KOPT-K1 (cell line): ENCODE data around the gene CHSY3.

ENCODE experiments used
- H3K27ac ChIP-seq: fragments of 200-600 bp; sonication (generic); 2 replicates; pipeline ENCODE4 v1.5.1; 2016; ENCODE audit warnings: antibody characterized with exemption, mild to moderate bottlenecking, low read depth, low read length; ENCODE audit not compliant: poor library complexity, severe bottlenecking
- H3K36me3 ChIP-seq: fragments of 200-600 bp; sonication (generic); 2 replicates; pipeline ENCODE4 v1.5.1; 2017; ENCODE audit warnings: antibody characterized with exemption, mild to moderate bottlenecking, low read length, moderate library complexity; ENCODE audit not compliant: insufficient read depth
- H3K9me3 ChIP-seq: fragments of 200-600 bp; sonication (generic); 2 replicates; pipeline ENCODE4 v1.5.1; 2017; ENCODE audit warnings: antibody characterized with exemption, low read length, mild to moderate bottlenecking; ENCODE audit not compliant: insufficient read depth, poor library complexity, severe bottlenecking

The CHSY3 gene

DNA sequence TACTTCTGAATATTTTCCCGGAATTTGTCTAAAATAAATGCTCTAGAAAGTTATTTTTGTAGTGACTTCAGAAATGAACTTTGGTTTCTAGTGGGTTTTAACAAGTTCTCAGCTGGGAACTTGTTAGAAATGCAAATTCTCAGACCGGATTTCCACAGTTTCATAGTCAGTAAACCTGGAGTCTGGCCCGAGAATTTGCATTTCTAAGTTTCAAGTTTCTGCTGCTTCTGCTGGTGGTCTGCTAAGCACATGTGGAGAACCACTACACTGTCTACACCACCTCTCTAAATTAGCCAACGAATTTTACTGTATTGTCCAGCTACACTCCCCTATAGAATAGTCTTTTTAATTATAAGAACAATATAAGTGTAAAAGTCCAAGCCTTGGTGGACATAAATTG lies 208.0 kb downstream of the CHSY3 start:
- Histone ChIP-seq H3K27ac (no peak overlapping the region), H3K9me3 (no peaks in the 10 kb centered on the region), H3K36me3 (no peaks in the 10 kb centered on the region)

DNA sequence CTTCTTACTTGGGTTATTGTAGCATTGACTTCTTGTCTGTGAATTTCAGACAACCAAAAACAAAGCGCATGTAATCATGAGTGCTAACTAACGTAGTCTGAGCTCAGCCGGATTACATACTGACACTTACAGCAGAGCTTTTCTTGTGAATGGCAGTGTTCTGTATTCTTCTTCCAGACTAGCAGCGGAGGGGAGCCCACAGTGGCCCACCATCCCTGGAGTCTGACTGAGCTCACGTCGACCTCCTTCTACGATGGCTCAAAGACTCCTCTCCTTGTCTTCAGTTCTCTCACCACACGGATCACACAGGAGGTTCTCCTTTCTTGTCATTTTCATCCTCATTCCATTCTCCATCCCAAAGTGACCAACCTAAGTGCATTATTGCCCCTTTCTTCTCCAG lies 211.4 kb downstream of the CHSY3 start:
- H3K36me3 ChIP-seq = no peaks in the 10 kb centered on the region
- no peak overlapping the region for H3K27ac ChIP-seq
- no peaks in the 10 kb centered on the region for H3K9me3 ChIP-seq

DNA sequence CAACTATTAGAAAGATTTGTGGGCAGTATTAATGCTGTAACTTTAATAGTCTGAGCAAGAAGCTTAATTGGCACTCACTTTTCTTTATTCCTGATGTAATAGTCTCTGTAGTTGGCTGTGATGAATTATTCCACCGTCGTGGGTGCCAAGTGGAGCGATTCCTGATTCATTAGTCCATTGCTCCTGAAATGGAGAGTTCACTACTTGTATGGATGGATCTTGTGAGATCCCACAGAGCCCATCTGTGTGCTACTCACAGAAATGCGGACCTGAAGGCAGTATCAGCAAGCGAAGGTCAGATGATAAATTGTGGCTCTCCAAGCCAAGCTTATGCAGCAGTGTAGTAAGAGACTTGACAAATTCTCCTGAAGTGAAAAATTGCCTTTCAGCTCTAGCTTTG lies 212.2 kb downstream of the CHSY3 start:
- Histone ChIP-seq H3K27ac (no peak overlapping the region), H3K9me3 (no peaks in the 10 kb centered on the region), H3K36me3 (no peaks in the 10 kb centered on the region)

DNA sequence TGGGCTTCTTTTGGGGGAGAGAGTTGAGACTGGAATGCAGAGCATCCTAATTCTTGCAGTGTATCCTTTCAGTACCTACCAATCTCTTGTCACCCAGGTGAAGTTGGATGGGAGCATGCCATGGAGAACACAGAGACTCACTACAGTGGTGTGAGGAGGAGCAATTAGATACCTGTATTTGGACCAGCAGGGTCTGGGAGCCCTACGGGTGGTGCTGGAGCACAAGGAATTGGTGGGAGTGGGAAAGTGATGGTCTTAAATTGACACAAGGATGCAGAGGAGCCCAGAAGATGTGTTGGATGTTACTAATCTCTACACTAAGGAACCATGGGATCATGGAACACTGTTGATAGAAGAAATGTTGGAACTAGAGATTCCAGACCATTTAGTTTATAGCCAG lies 212.7 kb downstream of the CHSY3 start:
- Histone ChIP-seq H3K36me3 (no peaks in the 10 kb centered on the region), H3K9me3 (no peaks in the 10 kb centered on the region)

DNA sequence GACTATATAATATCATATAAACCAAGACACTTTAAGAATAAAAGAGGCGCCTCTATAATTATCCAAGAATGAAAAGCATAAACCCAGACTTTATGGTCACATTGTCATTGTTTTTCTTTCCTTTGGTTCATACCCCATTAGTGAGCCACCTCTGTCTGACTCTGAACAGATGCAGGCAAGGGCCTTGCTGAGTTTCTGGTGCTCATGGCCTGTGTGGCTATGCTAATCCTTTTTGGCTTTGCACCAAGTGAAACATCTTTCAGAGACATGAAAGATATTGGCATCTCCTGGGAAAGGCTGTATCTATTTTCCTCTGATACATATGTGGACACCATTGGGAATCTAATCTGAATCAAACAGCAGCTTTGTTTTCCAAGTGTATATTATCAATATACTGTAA lies 222.5 kb downstream of the CHSY3 start:
- Histone ChIP-seq H3K27ac (no peak overlapping the region), H3K36me3 (no peaks in the 10 kb centered on the region), H3K9me3 (no peaks in the 10 kb centered on the region)

More for the DNA sequence above, 212.7 kb downstream of the CHSY3 start:
- no peak overlapping the region for H3K27ac ChIP-seq

DNA sequence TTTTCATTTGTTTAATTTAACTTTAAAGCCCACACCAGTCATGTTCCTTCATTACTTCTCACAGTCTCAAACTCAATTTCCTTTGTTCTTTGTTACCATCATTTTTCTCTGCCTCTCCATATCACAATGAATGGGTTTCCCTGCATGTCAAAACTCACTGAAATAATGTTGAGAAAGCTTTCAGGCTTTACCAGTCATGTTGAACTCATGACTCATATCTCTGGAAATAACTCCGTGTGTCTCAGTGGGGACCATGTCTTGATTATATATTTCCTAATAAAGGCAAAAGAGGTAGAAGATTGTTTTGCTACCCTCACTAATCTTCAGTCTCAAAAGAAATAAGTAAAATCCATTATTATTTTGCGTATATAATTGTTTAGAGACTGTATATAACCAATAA lies 231.2 kb downstream of the CHSY3 start:
- Histone ChIP-seq H3K27ac (no peak overlapping the region), H3K36me3 (no peaks in the 10 kb centered on the region), H3K9me3 (no peaks in the 10 kb centered on the region)

DNA sequence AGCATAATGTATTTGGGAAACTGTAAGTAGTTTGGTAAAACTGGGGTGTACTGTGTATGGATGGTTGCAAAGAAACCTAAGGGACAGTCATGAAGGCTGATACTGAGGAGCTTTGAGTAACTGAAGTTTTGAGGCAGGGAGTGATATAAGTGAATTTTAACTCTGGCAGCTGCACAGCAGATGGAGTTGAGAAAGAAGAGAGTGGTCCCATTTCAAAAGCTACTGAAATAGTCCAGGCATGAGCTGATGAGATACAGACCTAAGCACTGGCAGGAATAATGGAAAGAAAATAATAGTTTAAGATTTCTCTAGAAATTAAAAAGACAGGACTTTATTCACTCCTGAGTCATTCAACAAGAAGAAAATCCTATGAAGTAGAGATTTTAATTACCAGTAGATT lies 232.0 kb downstream of the CHSY3 start:
- Histone ChIP-seq H3K27ac (no peak overlapping the region), H3K36me3 (no peaks in the 10 kb centered on the region), H3K9me3 (no peaks in the 10 kb centered on the region)

DNA sequence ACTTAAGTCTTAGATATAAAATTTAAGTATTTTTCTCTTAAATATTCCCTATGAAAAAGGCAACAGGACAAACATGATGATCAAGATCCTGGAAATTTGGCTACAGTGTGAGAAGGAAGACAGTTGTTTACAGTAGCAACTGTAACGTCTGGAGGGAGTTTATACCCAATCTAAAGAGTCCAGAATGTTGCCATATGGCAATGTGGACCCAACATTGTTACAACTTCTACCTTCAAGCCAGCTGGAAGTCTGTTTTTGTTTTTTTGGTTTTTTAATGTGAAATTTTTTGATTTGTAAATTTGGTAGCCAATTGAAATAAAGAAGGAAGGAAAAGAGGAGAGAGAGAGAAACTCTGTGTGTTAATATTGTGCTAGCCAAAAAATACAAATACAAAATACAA lies 233.4 kb downstream of the CHSY3 start:
- no peaks in the 10 kb centered on the region for H3K9me3 ChIP-seq
- H3K36me3 ChIP-seq = no peaks in the 10 kb centered on the region
- no peak overlapping the region for H3K27ac ChIP-seq

DNA sequence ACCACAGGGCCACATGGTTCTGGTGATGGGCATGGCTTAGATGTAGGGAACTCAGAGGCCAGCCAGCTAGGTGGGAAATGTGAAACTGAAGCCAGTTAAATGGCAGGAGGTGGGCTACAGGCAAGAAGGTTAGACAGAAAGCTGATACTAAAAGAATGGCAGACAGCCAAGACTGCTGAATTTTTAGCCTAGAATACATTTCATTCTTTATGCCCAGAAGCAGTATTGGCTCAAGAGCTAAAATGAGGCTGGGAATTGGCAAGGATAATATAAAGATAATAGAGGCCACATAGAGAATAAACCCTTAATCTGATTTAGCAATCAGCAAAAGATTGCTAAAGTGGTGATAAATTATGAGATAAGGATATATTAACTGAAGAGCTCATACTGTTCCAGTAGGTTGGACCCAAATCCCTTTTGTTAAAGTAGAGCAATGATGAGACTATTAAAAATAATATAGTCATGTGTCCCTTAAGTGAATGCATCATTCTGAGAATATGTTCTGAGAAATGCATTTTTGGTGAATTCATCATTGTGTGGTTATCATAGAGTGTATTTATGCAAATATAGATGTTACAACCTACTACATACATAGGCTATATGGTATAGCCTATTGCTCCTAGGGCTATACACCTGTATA lies 234.3 kb downstream of the CHSY3 start:
- Histone ChIP-seq H3K9me3 (no peaks in the 10 kb centered on the region), H3K36me3 (no peaks in the 10 kb centered on the region), H3K27ac (no peak overlapping the region)

DNA sequence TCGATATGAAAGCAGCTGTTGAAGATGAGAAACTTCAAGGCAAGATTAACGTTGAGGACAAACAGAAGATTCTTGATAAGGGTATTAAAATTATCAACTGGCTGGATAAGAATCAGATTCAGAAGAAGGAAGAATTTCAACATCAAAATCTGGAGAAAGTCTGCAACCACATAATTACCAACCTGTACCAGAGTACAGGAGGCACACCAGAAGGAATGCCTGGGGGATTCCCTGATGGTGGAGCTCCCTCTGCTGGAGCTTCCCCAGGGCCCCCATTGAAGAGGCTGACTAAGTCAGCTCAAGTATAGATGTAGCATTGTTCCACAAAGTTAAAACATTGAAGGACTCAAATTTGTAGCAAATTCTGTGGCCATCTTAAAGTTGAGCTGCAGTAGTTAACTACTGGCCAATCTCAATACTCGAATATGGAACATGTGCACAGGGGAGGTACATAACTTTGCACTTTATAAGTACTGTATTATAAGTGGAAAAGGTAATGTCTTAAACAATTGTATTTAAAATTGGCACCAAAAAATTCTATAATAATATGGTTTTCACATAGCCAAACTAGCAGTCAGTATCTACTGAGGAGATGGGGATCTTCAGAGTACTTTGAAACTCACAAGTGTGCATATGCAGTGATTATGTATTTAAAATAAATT lies 237.5 kb downstream of the CHSY3 start:
- Histone ChIP-seq H3K9me3 (no peaks in the 10 kb centered on the region), H3K27ac (no peak overlapping the region), H3K36me3 (no peaks in the 10 kb centered on the region)

DNA sequence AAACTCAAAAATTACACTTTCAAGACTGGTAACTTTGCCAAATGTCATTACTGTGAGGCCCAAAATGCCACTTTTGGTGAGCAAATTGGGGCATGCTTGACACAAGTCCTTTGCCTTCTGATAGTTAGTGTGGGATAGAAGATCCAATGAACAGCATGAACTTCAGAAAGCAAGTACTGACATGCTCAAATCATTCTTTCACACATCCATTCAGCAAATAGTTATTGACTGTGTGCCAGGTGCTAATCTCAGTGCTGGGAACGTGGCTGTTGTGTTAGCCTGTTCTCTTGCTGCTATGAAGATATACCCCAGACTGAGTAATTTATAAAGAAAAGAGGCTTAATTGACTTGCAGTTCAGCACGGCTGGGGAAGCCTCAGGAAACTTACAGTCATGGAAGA lies 247.0 kb downstream of the CHSY3 start:
- Histone ChIP-seq H3K36me3 (no peaks in the 10 kb centered on the region), H3K9me3 (no peaks in the 10 kb centered on the region), H3K27ac (no peak overlapping the region)

DNA sequence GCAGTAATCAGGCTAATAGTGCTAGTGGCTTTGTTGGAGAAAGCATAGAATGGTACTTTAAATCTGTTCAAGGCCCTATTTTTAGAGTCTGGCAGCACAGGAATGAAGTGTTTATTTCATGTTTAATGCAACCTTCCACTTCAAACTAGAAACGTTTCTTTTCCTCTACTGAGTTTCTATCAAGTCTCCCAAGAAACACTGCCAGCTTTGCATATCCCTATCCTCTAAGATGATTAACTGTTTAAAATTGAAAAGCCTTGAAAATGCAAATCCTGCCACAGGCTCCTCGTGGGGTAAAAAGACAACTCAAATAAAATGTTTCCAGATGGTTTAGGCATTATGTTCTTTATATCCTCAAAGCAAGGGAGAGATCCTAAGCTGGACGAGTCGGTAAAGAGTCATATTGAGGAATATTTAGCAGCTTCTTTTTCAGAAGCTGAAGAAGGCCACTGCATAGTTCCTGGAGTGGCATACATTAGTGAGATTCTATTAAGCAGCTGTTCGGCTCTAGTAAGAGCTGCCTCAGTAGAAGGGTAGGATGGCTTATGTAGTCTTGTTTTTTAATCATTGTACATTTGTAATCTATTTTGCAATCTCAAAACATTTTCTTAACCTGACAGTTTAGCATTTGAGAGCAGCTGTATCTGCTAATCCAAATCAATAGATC lies 251.2 kb downstream of the CHSY3 start:
- H3K36me3 ChIP-seq = no peaks in the 10 kb centered on the region
- H3K27ac ChIP-seq = no peak overlapping the region
- H3K9me3 ChIP-seq = no peaks in the 10 kb centered on the region

DNA sequence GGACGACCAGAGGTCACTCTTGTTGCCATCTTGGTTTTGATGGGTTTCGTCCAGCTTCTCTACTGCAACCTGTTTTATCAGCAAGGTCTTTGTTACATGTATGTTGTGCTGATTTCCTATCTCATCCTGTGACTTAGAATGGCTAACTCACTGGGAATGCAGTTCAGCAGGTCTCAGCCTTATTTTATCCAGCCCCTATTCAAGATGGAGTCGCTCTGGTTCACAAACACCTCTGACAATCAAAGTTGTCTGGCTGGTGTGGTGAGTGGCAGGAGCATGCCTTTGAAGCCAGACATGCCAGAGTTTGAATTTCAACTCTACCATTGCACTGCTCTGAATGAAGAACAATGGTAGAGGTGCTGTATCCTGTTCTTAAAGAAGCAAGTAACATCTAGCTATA lies 253.8 kb downstream of the CHSY3 start:
- Histone ChIP-seq H3K9me3 (no peaks in the 10 kb centered on the region), H3K36me3 (no peaks in the 10 kb centered on the region), H3K27ac (no peak overlapping the region)

DNA sequence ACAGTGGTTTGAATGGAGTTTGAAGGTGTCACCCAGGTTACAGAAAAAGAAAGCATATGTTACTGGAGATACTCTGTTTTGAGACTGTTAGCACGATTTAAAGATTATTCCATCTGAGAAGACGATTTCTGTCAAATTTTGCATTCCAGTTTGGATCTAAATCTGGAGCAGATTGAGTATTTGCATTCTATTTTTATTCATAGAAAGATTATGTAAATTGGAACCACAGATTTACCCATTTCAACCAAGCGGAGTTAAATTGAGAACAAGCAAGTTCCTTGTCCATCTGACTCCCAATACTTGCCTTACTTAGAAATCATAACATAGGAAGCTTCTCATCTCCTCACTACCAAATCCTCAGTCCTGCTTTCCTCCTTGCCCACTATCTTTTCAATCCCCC lies 255.7 kb downstream of the CHSY3 start:
- H3K27ac ChIP-seq = no peak overlapping the region
- no peaks in the 10 kb centered on the region for H3K36me3 ChIP-seq
- no peaks in the 10 kb centered on the region for H3K9me3 ChIP-seq

DNA sequence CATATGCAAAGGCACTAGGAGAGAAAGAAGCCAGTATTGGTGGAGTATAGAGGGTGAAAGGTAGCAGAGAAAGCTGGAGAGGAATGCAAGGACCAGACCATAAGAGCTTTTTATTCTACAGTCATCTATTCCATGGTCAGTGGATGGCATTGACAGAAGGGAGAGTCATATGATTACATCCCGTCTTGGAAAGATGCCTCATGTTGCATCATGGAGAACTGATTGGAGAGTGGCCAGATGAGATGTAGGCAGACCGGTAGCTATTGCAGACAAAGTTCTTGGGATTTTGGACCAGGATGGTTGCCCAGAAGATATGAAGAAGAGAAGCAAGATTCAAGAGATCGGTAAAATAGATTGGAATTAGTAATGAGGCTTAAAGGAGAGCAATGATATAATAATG lies 260.7 kb downstream of the CHSY3 start:
- Histone ChIP-seq H3K36me3 (no peaks in the 10 kb centered on the region), H3K9me3 (no peaks in the 10 kb centered on the region), H3K27ac (no peak overlapping the region)
